Umbilical cord (tissue), 2 donors: ENCODE data around the gene MYOG. TPM values are rescaled to one million over a fixed set of nuclear protein-coding genes. Genes with fewer than 3 reads are reported as not detected.

Experiments
- DNase-seq: peaks from one replicate; pipeline ENCODE4 v3.0.0-alpha.2; 2015; ENCODE audit warnings: low spot score
- total RNA-seq: library from RNA; depleted of rRNA; stranded (reverse); fragments of >200 nt; gene quantifications from one replicate; pipeline ENCODE4 v1.2.3, GENCODE V29; 2014; ENCODE audit warnings: low replicate concordance; ENCODE audit not compliant: insufficient read depth

The MYOG gene
- total RNA-seq, 1 donor from 2014 or later, result 2.6 TPM

- DNase-seq, result no peak
Measured at GRCh38 chr1:203072002-203072602, 13.7 kb downstream of the MYOG start.

DNA sequence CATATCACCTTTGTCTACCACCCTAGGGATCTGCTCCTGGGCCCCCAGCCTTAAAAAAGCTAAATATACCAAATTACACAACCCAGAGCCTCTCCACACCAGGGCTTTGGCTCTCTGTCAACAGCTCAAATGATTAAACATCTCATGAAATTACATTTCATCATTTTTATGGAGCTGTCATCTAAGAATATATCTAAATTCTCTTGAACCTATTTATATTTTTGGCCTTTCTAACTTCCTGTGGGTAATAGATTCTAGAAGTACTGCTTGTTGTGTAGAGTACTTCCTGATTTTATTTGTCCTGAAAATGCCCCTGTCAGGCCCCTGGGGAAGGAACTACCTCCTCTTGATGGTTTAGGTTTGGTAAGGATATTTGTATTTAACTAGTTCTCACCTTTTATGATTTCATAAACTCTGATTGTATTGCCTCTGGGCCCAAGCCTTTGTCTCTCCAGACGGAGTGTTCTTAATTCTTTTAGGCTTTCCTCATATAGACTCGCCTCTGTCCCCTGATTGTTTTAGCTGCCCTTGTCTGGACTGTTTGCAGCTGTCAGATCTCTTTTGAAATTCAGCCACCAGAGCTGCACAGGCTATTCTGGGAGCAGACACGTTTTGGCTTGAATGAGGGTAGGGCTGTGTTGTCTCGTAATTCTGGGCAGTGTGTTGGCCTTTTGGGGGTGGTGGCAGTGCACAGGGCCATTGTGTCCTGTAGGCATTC, 16.6 kb downstream of the MYOG start:
- peak; percentile 82 for DNase-seq

DNA sequence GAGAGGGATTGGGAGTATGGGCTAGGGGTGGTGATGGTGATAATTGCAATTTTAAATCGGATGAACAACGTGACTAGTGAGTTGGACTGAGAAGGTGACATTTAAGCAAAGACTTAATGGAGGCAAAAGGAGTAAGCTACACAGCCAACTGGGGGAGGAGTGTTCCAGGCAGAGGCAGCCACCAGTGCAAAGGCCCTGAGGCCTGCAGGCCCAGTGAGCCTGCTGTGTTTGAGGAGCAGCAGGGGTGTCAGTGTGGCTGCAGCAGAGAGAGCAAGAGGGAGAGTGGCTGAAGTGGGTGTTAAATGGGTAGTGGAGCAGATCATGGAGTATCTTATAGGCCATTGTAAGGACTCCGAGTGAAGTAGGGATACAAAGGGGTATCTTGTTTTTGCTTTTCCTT, 18.8 kb downstream of the MYOG start:
- DNase-seq, result no peak

DNA sequence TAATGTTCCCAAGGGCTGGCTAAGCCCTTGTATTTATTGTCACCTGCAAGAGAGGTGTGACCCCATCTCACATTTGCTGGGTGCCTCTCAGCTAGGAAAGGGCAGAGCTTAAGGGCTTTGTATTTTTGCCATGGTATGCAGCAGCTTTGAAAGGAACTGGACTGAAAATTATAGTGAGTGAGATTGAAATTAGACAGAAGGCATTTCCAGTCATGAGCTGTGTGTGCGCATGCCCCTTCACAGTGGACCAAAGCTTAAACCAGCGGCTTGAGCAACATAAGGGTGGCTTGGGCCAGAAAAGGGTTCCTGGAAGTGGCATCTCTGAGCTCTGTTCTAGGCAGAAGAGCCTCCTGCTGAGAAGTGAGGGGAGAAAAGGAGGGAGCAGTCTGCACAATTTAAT, 19.8 kb downstream of the MYOG start:
- peak; percentile 71 for DNase-seq

DNA sequence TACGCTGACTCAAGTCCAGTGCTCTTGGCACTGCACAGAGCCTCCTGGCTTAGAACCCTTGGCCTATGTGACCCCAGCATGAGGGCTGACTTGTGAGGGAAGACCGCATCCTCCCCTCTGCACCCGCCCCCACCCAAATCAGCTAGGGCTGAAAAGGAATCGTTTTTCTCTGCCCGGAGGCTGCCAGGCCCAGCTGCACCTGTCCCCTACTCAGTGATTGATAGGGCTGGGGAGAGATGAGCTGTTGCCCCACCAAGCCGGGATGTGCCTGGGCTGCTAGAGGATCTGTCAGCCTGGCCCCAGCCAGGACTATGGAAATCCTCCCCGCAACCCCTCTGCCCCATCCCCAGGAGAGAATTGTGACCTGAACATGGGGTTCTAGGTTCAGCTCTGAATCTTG, 20.6 kb downstream of the MYOG start:
- DNase-seq, result no peak

DNA sequence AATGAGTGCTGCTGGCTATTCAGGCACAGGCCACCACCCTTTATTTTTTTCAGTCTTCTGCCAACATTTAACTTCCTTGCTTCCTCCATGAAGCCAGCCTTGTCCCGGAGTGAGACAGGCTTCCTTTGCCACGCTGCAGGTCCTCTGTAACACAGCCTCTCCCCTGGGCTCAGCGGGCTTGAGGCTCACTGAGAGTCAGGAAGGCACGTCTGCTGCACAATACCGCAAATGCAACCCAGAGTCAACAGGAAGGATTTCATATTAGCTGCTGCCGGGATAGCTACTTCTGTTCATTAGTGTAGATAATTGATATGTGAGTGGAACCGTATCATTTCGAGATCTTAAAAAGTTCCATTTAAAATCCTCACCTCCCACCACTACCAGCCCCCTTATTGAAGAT, 22.5 kb downstream of the MYOG start:
- no peak for DNase-seq

DNA sequence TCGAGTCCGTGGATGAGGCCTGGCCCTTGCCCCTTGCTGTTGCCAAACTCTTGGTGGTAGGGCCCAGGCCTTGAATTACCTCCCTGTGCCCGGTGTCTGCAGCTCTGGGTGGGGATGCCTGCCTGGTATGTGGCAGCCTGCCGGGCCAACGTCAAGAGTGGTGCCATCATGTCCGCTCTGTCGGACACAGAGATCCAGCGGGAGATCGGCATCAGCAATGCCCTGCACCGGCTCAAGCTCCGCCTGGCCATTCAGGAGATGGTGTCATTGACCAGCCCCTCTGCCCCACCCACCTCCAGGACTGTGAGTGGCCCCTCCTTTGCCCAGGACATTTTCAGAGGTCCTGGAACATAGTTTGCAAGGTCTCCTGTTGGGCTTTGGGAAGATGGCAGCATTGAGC, 25.7 kb downstream of the MYOG start:
- no peak for DNase-seq

DNA sequence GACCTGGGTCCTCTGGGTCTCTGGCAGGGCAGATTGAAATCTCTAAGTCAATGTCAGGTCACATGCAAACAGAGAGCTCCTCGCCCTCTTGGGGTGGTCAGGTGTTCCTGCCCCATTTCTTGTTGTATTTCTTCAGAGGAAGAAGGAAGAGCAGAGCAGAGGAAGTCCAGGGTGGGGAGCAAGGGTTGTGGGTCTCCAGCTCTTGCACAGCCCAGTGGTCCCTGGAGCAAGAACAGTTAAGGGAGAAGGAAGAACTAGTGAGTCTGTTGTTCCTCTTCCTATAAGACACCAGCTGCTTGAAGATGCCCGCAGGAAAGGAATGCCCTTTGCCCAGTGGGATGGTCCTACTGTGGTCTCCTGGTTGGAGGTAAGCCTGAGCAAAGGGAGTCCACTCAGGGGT, 26.3 kb downstream of the MYOG start:
- DNase-seq, result no peak

DNA sequence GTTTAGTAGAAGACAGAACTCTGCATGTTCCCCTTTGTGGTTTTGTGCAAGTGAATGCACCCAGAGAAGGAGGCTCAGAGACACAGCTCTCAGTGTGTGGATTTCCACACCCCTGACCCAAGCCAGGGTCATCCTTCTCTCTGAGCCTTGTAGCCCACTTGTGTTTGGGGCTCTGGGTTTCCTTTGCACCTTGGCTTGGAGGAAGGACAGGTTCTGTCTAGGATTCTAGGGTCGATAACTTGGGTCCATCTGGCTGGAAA, 27.2 kb downstream of the MYOG start:
- DNase-seq, result no peak

- no peak for DNase-seq
Measured at GRCh38 chr1:203057911-203058675, 27.7 kb downstream of the MYOG start.

GRCh38 chr1:203056516-203056915, 29.3 kb downstream of the MYOG start:
- no peak for DNase-seq

- DNase-seq, result no peak
Measured at GRCh38 chr1:203056012-203056411, 29.8 kb downstream of the MYOG start.

DNA sequence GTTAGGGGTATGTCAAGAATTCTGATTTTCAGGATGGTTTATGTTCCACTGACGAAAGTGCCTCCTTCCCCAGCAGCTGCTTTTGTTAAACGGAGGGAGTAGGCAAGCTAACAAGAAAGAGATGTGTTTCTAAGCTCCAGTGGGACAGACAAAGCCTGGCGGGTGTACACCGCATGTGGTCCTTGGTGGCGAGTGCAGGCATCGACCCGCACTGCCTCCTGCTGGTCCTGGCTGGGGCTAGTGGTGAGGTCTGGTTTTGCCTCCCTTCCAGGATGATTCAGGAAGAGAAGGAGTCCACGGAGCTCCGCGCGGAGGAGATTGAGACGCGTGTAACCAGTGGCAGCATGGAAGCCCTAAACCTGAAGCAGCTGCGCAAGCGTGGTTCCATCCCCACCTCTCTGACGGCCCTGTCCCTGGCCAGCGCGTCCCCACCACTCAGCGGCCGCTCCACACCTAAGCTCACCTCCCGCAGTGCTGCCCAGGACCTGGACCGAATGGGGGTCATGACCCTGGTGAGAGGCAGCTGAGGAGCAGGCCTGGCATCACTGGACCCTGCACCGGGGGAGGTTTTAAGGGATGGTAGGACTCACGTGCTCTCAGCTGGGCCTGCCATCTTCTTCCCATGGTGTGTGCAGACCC, 30.5 kb downstream of the MYOG start:
- DNase-seq, result no peak

- DNase-seq, result no peak
Measured at GRCh38 chr1:203054642-203055041, 31.2 kb downstream of the MYOG start.

DNA sequence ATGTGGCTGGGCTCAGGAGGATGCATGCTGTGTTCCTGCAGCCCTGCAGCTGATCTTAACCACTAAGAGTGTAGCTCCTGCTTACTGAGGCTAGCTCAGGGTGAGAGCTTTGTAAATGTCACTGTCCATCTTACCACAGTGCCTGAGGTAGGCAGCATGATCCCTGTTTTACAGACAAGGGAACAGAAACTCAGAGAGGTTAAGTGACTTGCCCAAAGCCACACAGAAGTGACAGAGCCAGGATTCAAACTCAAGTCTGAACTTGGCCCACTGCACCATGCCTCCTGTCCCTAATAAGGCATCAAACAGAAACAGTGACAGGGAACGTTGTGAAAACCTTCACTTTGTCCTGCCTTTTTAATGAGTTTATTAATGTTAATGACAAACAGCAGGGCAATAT, 31.6 kb downstream of the MYOG start:
- DNase-seq, result no peak

GRCh38 chr1:203052601-203053000, 33.2 kb downstream of the MYOG start:
- DNase-seq, result peak; percentile 70

DNA sequence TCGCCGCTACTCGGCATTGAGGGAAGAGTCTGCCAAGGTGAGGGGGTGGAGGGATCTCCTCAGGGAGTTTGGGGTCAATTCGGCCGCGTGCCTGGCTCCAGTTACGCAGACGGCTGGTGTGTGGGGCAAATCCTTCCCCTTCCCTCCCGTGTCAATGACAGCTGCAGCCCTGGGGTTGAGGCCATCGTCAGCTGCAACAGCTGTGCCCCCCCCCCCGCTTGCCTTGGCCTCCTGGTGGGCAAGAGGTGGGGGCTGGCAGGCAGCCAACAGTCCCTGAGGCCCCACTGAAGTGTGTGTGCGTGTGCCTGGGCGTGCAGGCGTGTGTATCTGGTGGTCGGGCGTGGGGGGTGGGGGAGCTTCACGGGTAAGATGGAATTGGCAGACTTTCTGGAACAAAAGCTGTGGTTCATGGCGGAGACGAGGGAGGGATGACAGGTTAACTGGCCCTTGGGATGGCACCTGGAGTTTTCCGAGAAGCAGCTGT, 33.9 kb downstream of the MYOG start:
- no peak for DNase-seq

- no peak for DNase-seq
Measured at GRCh38 chr1:203050826-203051225, 35.0 kb downstream of the MYOG start.

- DNase-seq, result no peak
Measured at GRCh38 chr1:203049576-203050180, 36.1 kb downstream of the MYOG start.

- no peak for DNase-seq
Measured at GRCh38 chr1:203049077-203049476, 36.7 kb downstream of the MYOG start.

DNA sequence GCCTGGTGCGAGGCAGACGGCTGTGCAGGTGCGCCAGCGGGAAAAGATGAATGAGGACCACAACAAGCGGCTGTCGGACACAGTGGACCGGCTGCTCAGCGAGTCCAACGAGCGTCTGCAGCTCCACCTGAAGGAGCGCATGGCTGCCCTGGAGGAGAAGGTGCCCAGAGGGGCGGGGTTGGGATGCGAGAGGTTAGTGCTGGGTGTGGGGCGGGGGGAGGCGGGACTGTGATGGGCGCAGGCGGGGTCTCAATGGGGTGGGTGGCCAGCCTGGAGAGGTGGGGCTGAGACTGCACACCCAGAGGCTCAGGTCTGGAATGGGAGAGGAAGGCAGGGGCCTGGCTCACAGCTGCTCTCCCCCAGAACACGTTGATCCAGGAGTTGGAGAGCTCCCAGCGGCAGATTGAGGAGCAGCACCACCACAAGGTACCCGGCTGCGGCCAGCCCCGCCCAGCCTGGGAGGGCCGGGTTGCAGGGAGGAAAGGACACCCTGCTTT, 37.2 kb downstream of the MYOG start:
- DNase-seq, result peak; percentile 61

DNA sequence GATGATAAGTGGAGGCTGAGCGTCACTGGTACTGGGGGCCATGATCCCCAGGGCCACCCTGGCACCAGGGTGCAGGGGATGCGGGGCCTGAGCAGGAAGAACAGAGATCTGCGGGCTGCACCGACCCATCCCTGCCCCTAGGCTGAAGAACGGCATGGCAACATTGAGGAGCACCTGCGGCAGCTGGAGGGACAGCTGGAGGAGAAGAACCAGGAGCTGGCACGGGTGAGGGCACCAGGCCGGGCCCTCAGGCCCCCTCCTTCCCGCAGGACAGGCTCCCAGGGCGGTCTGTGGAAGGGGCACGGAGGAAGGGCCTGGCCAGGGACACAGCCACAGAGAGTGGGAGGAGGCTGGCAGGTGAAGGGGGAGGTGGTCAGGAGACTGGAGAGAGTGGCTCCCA, 37.7 kb downstream of the MYOG start:
- DNase-seq, result no peak
